K562 (cell line): ENCODE data around the gene KPNA4. TPM values are rescaled to one million over a fixed set of nuclear protein-coding genes. Genes with fewer than 3 reads are reported as not detected.

Experiments
- BCOR ChIP-seq: fragments of 450-650 bp; IDR thresholded peaks from 2 replicates; pipeline ENCODE4 v1.6.1; 2016
- BDP1 ChIP-seq: IDR thresholded peaks from 3 replicates; pipeline ENCODE4 v1.6.1; 2011; ENCODE audit not compliant: insufficient read length, insufficient read depth
- BRD4 ChIP-seq: fragments of 200-600 bp; sonication (generic); IDR thresholded peaks from 2 replicates; pipeline ENCODE4 v1.6.1; 2017; ENCODE audit warnings: inconsistent platforms
- CEBPG ChIP-seq, 3 experiments: fragments of 200-800 bp in 1 of 3; sonication (Bioruptor generic) in 1 of 3; sonication (generic) in 1 of 3; formaldehyde crosslinking in 1 of 3; IDR thresholded peaks in 2 of 3; conservative IDR thresholded peaks in 1 of 3; 2 replicates each; pipeline versions ENCODE4 v1.6.1 to v1.8.0; 2016 to 2022; ENCODE audit warnings: missing compliant biosample characterization in 2 of 3, missing genetic modification characterization in 2 of 3, mild to moderate bottlenecking in 1 of 3, missing genetic modification reagents in 1 of 3
- ERF ChIP-seq: fragments of 450-650 bp; formaldehyde crosslinking; IDR thresholded peaks from 2 replicates; pipeline ENCODE4 v1.4.0; 2020; ENCODE audit warnings: mild to moderate bottlenecking, mixed read lengths
- GATAD2A ChIP-seq: fragments of 450-650 bp; IDR thresholded peaks from 2 replicates; pipeline ENCODE4 v1.6.1; 2017
- HBP1 ChIP-seq: fragments of 450-650 bp; formaldehyde crosslinking; IDR thresholded peaks from 2 replicates; pipeline ENCODE4 v1.4.0; 2022; ENCODE audit warnings: missing genetic modification characterization
- MCM5 ChIP-seq: fragments of 450-650 bp; IDR thresholded peaks from 2 replicates; pipeline ENCODE4 v1.6.1; 2016; ENCODE audit warnings: low read depth
- MTA1 ChIP-seq: fragments of 450-650 bp; IDR thresholded peaks from 2 replicates; pipeline ENCODE4 v1.6.1; 2017; ENCODE audit warnings: borderline replicate concordance
- MTA2 ChIP-seq: fragments of 450-650 bp; IDR thresholded peaks from 2 replicates; pipeline ENCODE4 v1.6.1; 2016; ENCODE audit warnings: low read depth
- PHF8 ChIP-seq: fragments of 200-600 bp; sonication (generic); IDR thresholded peaks from 2 replicates; pipeline ENCODE4 v1.6.1; 2012; ENCODE audit warnings: mixed run types, mild to moderate bottlenecking, inconsistent platforms, low read length, moderate library complexity, borderline replicate concordance
- PYGO2 ChIP-seq: fragments of 450-650 bp; IDR thresholded peaks from 2 replicates; pipeline ENCODE4 v1.6.1; 2016; ENCODE audit warnings: mild to moderate bottlenecking, missing genetic modification characterization, moderate library complexity, missing compliant biosample characterization
- SIN3B ChIP-seq: fragments of 450-650 bp; IDR thresholded peaks from 2 replicates; pipeline ENCODE4 v1.6.1; 2017; ENCODE audit warnings: low read depth, mild to moderate bottlenecking, moderate library complexity
- SP2 ChIP-seq: IDR thresholded peaks from 2 replicates; pipeline ENCODE4 v1.6.1; 2011; ENCODE audit warnings: mild to moderate bottlenecking, low read depth, low read length, moderate library complexity; ENCODE audit not compliant: poor library complexity, severe bottlenecking; ENCODE audit errors: extremely low read depth
- SRSF9 ChIP-seq: fragments of 200-400 bp; formaldehyde crosslinking; IDR thresholded peaks from 2 replicates; pipeline ENCODE4 v1.6.1; 2017; ENCODE audit warnings: low read depth, low read length, borderline replicate concordance
- TBL1XR1 ChIP-seq, 2 experiments: IDR thresholded peaks; 2 replicates each; pipeline ENCODE4 v1.6.1; 2012; ENCODE audit warnings: improper control_type of control experiment in 2 of 2, low read length in 2 of 2, mild to moderate bottlenecking in 1 of 2
- TCF7L2 ChIP-seq: fragments of 150-350 bp; IDR thresholded peaks from 2 replicates; pipeline ENCODE4 v1.6.1; 2016; ENCODE audit warnings: low read depth, mild to moderate bottlenecking, low read length, moderate library complexity
- TRIM25 ChIP-seq: fragments of 450-650 bp; IDR thresholded peaks from 2 replicates; pipeline ENCODE4 v1.7.0; 2016; ENCODE audit warnings: borderline replicate concordance
- ZNF695 ChIP-seq: fragments of 450-650 bp; formaldehyde crosslinking; IDR thresholded peaks from 2 replicates; pipeline ENCODE4 v1.4.0; 2020; ENCODE audit warnings: mild to moderate bottlenecking, moderate library complexity
- ZNF75A ChIP-seq: fragments of 450-650 bp; formaldehyde crosslinking; IDR thresholded peaks from 2 replicates; pipeline ENCODE4 v1.4.0; 2020; ENCODE audit warnings: mild to moderate bottlenecking
- polyA plus RNA-seq, 8 experiments: library from polyadenylated mRNA; depleted of rRNA in 4 of 8; stranded (reverse) in 5 of 8; unstranded in 3 of 8; fragments of >200 nt; fragmentation: Nextera tagmentation in 2 of 8; fragmentation: Illumina TruSeq in 1 of 8; extraction: Ambion mirVana in 2 of 8; extraction: Trizol in 1 of 8; gene quantifications; 2 replicates each; pipeline versions ENCODE4 v1.2.1 to v1.2.3, GENCODE V29; 2011 to 2014; ENCODE audit warnings: inconsistent platforms in 1 of 8, missing spikeins in 1 of 8
- total RNA-seq, 7 experiments: library from RNA; depleted of rRNA in 6 of 7; stranded (reverse); fragments of >200 nt in 6 of 7; fragmentation: Illumina TruSeq in 2 of 7; extraction: Trizol in 2 of 7; gene quantifications; 2 replicates each; pipeline versions ENCODE4 v1.2.1 to v1.2.3, GENCODE V29; 2011 to 2021; ENCODE audit warnings: low replicate concordance in 1 of 7
- TF ChIP-seq, protein P1 (sequence below): sonication (generic); formaldehyde crosslinking; IDR thresholded peaks from 2 replicates; pipeline ENCODE4 v1.8.1; 2023; ENCODE audit warnings: mild to moderate bottlenecking, missing genetic modification reagents

KPNA4 gene
- total and polyA plus RNA-seq, 9 of the 15 experiments (the other 6 are each of a cell fraction or from before 2014, with no cell fraction given) = 13.9 to 66.6 (median 34.5) TPM

GRCh38 chr3:160449636-160450598 is 115.5 kb downstream of the KPNA4 start, which contains the start of gene TRIM59 (continued):
- TF ChIP-seq TRIM25 (no peak), TBL1XR1 (IDR thresholded peaks at IDR 0.05; ENCODE audit: low read length in 2 of 2) (no peak), PYGO2 (tag) (no peak), BCOR (no peak), MTA2 (no peak), CEBPG (CRISPR knock-in tag; IDR thresholded peaks at IDR 0.05) (peak; percentile 67; the same call in 1 of the 2 replicates), CEBPG (tag; conservative IDR thresholded peaks at IDR 0.05 in 1 of 2, IDR thresholded peaks at IDR 0.05 in 1 of 2) (peak in 1 of 2 experiments; percentile 27; a peak in 1 of 4 replicates), SIN3B (peak; percentile 3), HBP1 (CRISPR knock-in tag) (0 out of 2 replicates have a peak, but pooled peaks have one; percentile 49), ZNF695 (CRISPR knock-in tag) (no peak), MTA1 (no peak; the same call in 1 of the 2 replicates), BRD4 (no peak; the same call in 1 of the 2 replicates), TCF7L2 (no peak), MCM5 (no peak), BDP1 (no peak), ERF (peak; percentile 91; the same call in 1 of the 2 replicates), ZNF75A (CRISPR knock-in tag) (0 out of 2 replicates have a peak, but pooled peaks have one; percentile 38), PHF8 (peak; percentile 94; the same call in 1 of the 2 replicates), GATAD2A (0 out of 2 replicates have a peak, but pooled peaks have one; percentile 61), SRSF9 (no peak), SP2 (no peak)
- TF ChIP-seq, protein P1, sequence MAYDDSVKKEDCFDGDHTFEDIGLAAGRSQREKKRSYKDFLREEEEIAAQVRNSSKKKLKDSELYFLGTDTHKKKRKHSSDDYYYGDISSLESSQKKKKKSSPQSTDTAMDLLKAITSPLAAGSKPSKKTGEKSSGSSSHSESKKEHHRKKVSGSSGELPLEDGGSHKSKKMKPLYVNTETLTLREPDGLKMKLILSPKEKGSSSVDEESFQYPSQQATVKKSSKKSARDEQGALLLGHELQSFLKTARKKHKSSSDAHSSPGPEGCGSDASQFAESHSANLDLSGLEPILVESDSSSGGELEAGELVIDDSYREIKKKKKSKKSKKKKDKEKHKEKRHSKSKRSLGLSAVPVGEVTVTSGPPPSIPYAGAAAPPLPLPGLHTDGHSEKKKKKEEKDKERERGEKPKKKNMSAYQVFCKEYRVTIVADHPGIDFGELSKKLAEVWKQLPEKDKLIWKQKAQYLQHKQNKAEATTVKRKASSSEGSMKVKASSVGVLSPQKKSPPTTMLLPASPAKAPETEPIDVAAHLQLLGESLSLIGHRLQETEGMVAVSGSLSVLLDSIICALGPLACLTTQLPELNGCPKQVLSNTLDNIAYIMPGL (CRISPR knock-in tag) = peak; percentile 96
